ENCODE data around the gene TUB. TPM values are rescaled to one million over a fixed set of nuclear protein-coding genes. Genes with fewer than 3 reads are reported as not detected.
A peak's percentile ranks its signal among the peaks of the same experiment; 100 is the strongest.

Gene TUB
- 11.3 TPM for total RNA-seq

- no peak for DNase-seq (ENCODE audit: low spot score)
Observed at GRCh38 chr11:8080674-8081590, at the start of gene TUB. Gene TUB, plus strand, starts transcription at chr11:8081211. Its CDS starts 300 bp downstream, at chr11:8081511.

DNA sequence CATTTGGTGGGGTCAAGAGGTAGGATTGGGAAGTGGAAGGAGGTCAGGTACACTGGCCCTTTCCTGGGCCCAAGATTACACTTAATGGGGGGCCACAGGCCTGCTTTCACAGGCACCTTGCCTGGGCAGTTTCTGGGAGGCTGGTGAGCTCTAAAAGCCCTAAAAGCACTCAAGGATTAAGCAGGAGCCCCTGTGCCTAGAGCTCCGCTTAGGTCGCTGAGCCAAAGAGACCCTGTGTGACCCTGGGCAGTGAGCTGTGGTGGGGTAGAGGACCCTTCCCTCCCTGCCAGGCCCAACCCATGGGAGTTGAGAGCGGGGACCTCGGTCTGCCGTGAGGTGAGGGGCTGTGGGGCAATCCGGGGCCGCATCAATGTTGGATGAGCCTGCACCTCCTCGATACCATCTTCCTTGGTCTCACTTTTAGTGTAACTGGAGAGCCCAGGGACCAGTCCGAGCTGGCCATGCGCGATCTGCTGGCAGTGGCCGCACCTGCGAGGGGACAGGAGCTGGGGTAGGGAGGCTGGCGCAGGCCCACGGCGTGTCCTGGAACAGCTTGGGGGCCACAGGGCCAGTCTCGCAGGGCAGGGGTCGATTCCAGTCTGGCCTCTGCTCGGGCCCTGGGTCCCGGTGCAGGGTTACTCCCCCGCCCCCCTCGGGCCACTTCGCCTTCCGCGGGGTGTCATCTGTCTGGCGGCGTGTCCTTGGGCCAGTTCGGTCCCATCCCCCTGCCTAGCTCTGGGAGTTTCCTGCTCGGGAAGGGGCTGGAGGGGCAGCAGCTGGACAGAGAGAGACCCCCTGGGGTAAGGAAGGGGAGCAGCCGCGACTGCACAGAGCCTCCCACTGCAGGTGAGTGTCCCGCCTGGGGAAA is 49.5 kb upstream of the TUB start:
- no peak for DNase-seq (ENCODE audit: low spot score)

DNA sequence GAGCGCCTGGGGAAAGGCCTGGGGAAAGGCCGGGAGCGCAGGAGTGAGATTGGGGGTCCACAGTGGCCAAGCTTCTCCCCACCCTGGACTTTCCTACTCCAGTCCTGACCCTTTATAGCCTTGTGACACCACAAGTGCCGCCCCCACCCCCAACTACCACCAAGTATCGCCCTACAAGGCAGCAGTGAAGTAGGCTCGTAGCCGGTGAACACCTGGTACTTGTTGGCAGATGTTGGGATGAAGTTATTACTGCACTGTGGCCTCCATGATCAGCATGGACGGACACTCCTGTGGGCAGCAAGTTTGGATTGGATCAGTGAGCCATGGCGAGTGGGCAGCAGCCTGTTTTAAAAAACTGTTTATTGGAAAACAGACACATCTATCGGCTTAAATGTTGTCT is 48.9 kb upstream of the TUB start:
- no peak for DNase-seq (ENCODE audit: low spot score)

DNA sequence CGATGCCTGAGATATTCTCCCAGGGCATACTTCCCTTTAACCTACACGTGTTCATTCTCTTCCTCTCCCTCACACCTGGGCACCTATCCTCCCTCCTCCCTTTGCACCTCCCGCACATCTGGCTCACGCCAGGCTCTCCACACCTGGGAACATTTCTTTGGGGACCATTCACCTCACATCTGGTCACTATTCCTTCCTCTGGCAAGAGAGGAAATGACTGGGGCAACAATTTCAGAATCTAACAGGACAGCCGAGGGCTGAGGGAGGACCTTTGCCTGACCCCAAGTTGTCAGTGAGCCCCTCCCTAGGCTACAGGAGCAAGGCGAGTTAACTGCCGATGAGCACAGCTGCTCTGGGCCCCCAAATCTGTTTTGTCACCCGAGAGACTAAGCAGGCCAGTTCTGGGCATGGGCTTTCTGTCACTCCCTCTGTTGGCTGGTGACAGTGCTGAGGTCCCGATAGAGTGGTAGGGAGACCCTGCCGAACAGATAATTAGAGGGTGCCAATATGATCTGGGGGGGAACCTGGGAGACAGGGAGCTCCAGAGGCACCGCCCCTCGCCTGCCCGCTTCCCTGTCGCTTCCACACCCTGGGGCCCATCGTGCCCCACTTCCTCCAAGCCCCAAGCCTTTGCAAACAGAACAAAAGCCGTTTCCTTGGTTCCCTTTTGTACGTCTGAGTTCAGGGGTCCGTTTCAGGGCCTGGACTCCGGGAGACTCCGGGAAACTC is 48.3 kb upstream of the TUB start:
- DNase-seq (ENCODE audit: low spot score) = no peak

- peak; percentile 76 for DNase-seq (ENCODE audit: low spot score)
Observed at GRCh38 chr11:8033305-8034105, 47.5 kb upstream of the TUB start.

- DNase-seq (ENCODE audit: low spot score) = no peak
Observed at GRCh38 chr11:8034106-8034585, 46.9 kb upstream of the TUB start.

GRCh38 chr11:8034604-8035190 is 46.3 kb upstream of the TUB start:
- no peak for DNase-seq (ENCODE audit: low spot score)

DNA sequence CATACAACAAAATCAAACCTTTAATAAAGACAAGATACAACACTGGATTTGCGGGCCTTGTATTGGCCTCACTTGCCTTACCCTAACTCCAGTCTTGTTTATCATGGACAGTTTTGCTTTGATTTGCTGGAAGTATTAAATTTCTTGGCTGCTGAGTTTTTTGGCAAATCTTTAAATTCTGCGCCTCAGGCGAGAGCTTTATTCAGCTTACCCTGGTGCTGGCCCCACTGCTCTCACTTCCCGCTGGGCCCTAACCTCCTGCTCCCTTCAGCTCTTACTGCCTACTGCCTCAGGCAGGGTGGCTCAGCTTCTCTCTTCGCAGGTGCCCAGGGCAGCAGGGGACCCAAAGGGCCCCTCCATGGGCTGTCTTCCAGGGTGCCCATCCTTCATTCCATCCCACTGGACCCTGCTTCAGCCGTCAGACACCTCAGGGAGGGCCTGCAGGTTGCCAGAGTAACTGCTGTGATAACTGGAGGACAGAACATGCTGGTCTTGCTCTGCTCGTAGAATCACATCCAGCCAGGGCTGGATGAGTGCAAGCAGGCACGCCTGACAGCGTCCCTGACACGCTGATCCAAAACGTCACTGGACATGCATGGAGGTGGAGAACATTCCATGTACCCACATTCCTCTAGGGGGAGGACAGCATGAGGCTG is 45.7 kb upstream of the TUB start:
- no peak for DNase-seq (ENCODE audit: low spot score)

DNA sequence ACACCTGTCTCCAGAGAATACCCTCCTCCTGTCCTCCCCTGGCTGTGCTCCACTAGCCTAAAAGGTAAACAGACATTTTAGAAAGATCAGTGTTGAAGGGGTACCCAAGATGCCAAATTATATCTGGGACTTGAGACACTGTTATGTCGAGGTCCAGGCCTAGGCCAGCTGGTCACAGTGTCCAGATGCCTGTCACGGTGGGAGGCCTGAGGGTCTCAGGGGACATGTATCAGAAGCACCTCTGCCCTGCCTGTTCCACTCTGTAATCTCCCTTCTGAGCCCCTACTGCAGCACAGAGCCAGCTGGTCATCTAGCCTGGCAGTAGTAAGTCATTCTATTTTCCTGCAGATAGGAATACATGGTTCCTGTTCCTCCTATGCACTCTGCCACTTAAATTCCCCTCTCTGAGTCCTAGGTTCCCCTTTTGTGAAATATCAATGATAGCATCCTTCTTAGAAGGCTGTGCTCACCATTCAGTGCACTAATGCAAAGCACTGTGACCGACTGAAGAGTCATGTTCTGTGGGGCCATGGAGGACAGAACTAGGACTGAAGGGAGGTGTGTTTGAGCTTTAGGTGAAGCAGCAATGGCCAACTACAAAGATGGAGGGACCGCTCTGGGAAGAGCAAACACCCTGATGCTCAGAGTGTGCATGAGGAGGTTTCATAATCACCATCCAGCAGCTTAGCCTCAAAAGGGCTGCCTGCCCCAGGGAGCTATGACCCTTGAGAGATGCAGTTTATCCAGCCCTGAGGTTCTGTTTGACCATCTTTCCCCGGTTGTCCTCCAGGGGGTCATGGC is 44.8 kb upstream of the TUB start:
- no peak for DNase-seq (ENCODE audit: low spot score)

DNA sequence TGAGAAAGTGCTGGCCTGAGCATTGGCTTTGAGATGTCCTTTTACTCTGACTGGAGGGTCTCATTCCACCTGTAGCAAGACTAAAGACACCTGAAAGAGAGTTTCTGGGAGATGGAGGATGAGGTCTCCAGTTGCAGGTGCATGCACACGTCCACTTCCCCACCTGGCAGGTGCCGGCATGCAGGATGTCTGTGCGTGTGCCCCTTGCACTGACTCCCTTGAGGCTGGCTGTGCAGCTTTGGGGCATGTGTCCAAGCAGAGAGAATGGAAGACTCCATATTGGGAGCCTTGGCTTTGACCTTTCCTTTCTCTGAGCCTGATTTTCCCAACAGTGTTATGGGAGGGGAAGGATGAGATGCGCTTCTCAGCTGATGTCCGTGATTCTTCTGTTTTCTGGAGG is 44.0 kb upstream of the TUB start:
- DNase-seq (ENCODE audit: low spot score) = no peak

DNA sequence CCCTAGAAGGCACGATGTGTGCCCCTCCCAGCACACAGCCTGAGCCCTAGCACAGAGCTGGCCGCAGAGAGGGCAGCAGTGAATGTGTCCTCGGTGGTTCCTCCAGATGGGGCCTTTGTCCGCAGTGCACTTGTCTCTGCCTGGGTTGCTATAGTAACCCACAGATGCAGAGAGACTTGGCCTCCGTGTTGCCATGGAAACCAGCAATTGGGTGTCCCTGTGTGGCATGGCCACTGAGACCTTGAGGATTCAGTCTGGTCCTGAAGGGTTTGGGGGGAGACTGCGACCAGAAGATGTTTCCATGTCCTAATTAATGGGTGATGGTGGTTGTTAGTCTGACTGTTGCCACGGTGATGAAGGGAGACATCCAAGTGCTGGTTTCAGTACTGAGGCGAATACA is 42.6 kb upstream of the TUB start:
- DNase-seq (ENCODE audit: low spot score) = no peak

DNA sequence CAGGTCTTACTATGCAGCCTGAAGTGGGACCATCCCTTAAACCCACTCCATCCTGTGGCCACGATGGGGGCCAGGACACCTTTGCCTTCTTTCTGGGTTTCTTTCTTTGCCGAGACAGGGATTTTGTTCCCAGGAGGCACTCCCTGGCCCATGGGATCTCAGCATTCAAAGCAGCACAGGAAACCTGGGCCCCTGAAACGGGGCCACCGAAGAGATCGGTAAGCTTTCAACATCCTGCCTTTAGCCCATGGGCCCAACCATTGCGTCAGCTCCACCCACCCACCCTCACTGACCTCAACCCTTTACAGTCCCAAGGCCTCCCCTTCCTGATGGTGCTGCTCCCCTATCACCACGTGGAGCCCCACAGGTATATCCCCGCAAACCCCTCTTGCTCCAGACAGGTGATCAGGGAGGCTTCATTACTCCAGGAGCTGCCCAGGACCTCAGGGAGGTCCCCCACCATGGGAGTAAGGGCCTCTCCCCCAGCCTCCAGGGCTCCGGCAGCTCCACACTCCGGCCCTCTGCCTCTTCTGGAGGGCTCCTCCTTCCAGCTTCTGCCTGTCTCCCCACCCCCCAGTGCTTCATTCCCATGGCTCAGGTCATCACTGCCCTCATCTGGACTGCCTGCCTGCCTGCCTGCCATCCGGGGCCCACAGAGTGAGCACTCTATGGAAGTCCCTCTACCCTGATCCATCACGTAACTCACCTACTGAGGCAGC is 42.0 kb upstream of the TUB start:
- DNase-seq (ENCODE audit: low spot score) = peak; percentile 8

DNA sequence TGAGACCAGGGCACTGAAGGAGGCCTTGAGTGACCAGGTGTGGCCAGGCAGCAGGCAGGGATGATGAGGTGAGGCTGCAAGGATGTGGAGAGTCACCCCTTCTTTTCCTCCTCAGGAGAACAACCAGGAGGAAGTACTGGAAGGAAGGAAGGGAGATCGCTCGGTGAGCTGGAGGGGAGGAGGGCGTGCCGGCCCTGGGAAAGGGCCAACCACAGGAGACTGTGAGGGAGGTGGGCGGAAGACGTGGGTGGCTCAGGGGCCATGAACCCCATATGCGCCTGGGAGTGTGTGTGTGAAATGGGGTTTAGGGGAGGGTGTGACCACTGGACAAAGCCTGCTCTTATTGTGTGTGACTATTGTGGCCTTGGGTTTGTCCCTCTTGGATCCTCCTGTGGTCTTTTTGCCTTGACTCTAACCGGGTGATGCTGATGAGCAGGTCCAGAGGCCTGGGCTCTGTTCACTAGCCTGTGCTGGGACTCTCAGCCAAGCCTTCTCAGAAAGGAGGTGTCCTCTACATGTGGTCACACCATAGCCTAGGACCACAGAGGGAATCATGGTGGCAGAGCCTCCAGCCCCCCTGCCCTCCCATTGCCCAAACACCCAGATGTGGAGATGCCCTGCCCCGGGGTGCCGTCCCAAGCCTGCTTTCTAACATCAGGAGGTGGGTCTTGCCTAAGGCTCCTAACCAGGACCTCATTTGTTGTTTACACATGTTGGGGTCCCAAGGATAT is 41.3 kb upstream of the TUB start:
- peak; percentile 7 for DNase-seq (ENCODE audit: low spot score)

- peak; percentile 2 for DNase-seq (ENCODE audit: low spot score)
Observed at GRCh38 chr11:8040261-8040920, 40.6 kb upstream of the TUB start.

DNA sequence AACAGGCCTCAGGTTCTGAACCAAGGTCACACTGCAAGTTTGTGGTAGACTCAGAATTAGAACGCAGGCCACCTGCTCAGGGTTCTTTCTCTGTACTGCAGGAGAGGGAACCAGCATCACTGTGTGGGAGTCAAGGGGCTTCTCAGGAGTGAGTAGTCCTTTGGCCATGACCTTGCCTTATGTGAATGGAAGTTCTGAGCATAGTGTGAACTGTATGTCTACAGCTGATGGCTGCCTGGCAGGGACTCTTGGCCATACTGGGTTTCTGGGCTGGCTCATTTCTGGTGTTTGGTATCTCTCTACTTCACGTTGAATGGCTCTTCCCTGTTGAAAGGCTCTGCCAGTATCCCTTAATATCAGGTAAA is 40.1 kb upstream of the TUB start:
- peak; percentile 5 for DNase-seq (ENCODE audit: low spot score)

DNA sequence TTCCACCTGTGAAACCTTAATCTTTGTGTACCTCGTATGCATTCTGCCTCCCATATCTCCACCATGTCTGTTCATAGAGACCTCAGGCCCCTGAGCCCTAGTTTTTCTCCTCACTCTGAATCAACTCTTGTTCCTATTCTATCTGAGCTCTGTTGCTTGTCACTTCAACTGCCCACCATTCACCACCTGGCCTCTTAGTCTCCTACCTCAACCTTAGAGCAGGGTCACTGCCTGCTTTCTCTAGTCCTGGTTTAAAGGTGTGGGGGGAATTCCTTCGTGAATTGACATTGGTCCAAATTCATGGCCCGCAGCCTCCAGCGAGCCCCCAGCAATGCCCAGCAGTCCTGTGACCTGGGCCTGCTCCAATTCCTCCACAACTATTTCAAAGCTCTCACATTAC is 39.4 kb upstream of the TUB start:
- DNase-seq (ENCODE audit: low spot score) = no peak

- peak; percentile 1 for DNase-seq (ENCODE audit: low spot score)
Observed at GRCh38 chr11:8043756-8044155, 37.3 kb upstream of the TUB start.

Data from mucosa of gallbladder (tissue), 1 donor.